Activated naive CD8-positive, alpha-beta T cell treated with anti-CD3 and anti-CD28 coated beads, Interleukin-2, amount 50 U/mL, for 24 hours (primary cell): Measurements from ENCODE around the gene KATNIP.

Experiments
- ATAC-seq: fragments of 150-1000 bp; cut with Tn5 transposase; one replicate; pipeline ENCODE4 v1.10.0; 2021
- DNase-seq: peaks from one replicate; pipeline ENCODE4 v3.0.0; 2021
- H3K27ac Mint-ChIP-seq: one replicate; pipeline ENCODE4 v1.8.0; 2021; ENCODE audit warnings: mild to moderate bottlenecking, mixed read lengths
- H3K27me3 Mint-ChIP-seq: one replicate; pipeline ENCODE4 v1.8.0; 2021; ENCODE audit warnings: mixed read lengths
- H3K36me3 Mint-ChIP-seq: one replicate; pipeline ENCODE4 v1.8.0; 2021; ENCODE audit warnings: low read depth, mixed read lengths
- H3K4me1 Mint-ChIP-seq: one replicate; pipeline ENCODE4 v1.8.0; 2021; ENCODE audit warnings: mixed read lengths
- H3K4me3 Mint-ChIP-seq: one replicate; pipeline ENCODE4 v1.8.0; 2021; ENCODE audit warnings: mild to moderate bottlenecking, moderate library complexity, mixed read lengths
- H3K9me3 Mint-ChIP-seq: one replicate; pipeline ENCODE4 v1.8.0; 2021; ENCODE audit warnings: mixed read lengths

The KATNIP gene

DNA sequence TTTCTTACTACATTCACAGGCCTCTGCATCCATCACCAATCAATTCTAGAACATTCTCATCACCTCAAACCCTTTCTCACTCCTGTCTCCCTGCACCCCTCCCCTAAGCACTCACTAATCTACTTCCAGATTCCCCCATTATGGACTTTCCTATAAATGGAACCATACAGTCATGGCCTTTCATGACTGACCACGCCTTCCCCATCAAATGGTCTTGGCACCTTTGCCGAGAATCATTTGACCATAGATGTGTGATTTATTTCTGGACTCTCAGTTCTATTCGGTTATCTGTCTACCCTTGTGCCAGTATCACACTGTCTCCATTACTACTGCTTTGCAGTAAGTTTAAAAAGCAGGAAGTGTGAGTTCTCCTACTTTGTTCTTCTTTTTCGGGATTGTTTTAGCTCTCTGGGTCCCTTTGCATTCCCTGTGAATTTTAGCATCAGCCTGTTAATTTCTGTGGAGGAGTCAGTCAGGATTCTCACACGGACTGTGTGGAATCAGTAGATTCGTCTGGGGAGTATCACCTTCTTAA, 27.7 kb upstream of the KATNIP start:
- Mint-ChIP-seq H3K27ac (peak overlapping the region; percentile 2), H3K4me3 (no peak overlapping the region), H3K4me1 (no peaks in the 10 kb centered on the region)

DNA sequence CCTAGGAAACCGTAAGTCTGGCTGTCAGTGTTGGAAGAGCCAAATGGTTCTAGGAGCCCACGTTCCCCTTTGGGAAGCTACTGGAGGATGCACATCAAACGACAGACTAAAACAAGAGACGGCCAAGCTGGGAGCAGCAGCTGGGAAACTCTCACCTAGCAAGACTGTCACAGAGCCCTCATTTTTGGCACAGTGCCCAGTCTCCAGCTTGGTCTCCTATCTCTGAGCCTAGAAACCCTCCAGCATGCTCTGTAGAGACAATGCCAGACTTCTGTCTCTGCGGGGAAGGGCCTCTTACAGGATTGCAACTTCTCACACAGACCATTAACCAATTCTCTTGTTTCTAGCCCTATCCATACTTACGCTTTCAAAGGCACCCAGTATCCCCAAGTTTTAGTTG, 23.8 kb upstream of the KATNIP start:
- H3K36me3 Mint-ChIP-seq: peaks cover 46% of the 10 kb centered on the region
- H3K4me1 Mint-ChIP-seq: no peaks in the 10 kb centered on the region
- no peaks in the 10 kb centered on the region for H3K27me3 Mint-ChIP-seq
- H3K27ac Mint-ChIP-seq: no peak overlapping the region
- H3K9me3 Mint-ChIP-seq: no peaks in the 10 kb centered on the region
- ATAC-seq (no peak), DNase-seq (no peak)
- H3K4me3 Mint-ChIP-seq: no peak overlapping the region

More for the DNA sequence above, 27.7 kb upstream of the KATNIP start:
- ATAC-seq (no peak), DNase-seq (no peak)
- Mint-ChIP-seq H3K36me3 (peaks cover 24% of the 10 kb centered on the region), H3K9me3 (no peaks in the 10 kb centered on the region), H3K27me3 (no peaks in the 10 kb centered on the region)

DNA sequence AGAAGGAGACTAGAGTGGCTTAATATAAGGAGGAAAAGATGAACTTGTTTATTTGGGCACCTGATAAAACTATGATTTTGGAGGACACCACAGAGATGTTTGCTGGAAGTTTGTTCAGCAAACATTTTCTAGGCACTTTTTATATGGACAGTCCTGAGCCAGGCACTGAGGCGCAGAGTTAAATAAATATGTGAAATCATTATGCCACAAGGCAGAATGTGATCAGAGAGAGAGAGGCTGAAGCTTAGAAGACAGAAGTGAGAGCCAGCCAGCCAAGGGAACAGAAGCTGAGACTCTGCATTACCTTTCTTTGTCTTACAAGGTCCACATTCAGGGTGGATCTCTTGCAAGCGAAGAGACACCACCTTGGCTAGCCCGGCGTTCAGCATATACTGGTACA, 21.6 kb upstream of the KATNIP start:
- no peak overlapping the region for H3K27ac Mint-ChIP-seq
- H3K9me3 Mint-ChIP-seq: no peaks in the 10 kb centered on the region
- H3K4me3 Mint-ChIP-seq: no peak overlapping the region
- no peak for ATAC-seq
- peaks cover 51% of the 10 kb centered on the region for H3K36me3 Mint-ChIP-seq
- H3K4me1 Mint-ChIP-seq: peaks cover 4% of the 10 kb centered on the region
- DNase-seq: no peak
- no peaks in the 10 kb centered on the region for H3K27me3 Mint-ChIP-seq

DNA sequence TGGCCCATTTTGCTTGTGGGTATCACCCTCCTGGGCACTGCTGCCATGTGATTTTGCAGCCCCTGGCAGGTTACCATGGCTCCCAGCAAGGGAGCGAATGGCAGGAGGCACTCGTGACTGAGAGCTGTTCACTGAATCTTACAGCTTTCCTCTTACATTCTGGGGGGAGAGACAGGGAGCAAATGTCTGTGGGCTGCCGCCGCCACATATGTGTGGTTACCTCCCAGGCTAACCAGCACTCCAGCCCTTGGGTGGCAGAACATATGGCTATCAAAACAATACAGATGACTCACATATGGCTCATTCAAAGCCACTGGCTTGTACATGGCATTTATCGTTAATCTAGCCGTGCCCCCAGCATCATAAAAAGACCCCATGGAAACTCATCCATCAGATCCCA, 20.0 kb upstream of the KATNIP start:
- DNase-seq: no peak
- H3K4me3 Mint-ChIP-seq: no peak overlapping the region
- H3K27ac Mint-ChIP-seq: no peak overlapping the region
- H3K27me3 Mint-ChIP-seq: no peaks in the 10 kb centered on the region
- ATAC-seq: no peak
- H3K36me3 Mint-ChIP-seq: peaks cover 60% of the 10 kb centered on the region
- H3K4me1 Mint-ChIP-seq: peaks cover 4% of the 10 kb centered on the region
- H3K9me3 Mint-ChIP-seq: no peaks in the 10 kb centered on the region

DNA sequence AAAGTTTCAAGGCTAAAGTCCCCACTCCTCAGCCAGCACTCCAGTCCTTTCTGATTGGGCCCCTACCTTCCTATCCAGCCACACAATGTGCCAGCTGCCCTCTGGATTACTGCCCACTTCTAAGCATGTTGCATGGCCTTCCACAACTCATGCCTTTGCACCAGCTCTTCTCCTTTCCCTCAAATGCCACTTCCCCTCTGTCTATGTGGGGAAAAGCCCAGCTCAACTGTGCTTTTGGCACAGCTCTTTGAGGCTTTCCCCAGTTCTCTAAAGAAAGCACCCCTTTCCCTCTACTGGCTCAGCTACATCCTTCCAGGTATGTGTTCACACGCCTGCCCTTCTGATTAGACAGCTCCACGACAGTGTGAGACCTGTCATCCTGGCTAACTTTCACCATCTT, 18.8 kb upstream of the KATNIP start:
- peaks cover 62% of the 10 kb centered on the region for H3K36me3 Mint-ChIP-seq
- peaks cover 4% of the 10 kb centered on the region for H3K4me1 Mint-ChIP-seq
- H3K4me3 Mint-ChIP-seq: no peak overlapping the region

DNA sequence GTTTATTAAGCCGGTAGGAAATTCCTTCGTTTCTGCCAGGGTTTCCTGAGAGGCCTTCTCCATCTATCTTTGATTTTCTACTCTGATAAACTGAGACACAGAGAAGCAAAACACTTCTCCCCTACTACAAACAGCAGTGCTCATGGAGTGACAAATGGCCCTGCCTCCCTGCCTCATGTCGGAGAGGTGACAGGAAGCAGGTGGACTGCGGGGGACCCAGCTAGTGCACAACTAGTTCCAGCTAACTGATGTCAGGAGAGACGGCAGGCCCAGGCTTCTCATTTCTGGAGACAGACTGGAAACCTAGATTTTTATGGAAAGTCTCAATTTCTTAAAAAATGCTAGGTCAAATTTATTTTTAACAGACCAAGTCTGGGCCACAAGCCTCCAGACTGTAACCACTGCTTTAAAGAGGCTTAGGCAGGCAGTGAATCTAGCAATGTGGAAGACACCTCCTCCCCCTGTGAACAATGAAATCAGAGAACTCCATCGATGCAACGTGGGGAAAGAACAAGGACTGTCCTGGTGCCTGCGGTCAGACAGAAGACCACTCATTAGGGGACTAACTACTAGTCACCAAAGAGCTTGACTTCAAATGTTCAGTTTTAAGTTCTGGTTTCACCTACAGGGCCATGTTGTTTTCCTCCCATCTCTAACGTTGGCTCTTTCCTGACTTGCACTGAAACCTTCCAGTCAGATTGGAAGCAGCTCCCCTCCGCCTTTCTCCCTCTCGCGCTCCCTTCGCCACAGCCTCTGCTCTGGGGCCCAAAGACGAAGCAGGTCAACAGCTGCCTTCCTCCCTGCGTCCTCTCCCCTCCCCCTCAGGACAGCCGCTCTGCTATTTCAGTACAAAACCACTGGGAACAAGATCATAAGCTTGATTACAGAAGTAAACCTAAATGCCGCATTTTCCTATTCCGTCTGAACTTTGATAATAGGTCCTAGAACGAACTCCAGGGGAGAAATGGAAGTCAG, 17.8 kb upstream of the KATNIP start:
- H3K9me3 Mint-ChIP-seq: no peaks in the 10 kb centered on the region
- no peak for ATAC-seq
- H3K36me3 Mint-ChIP-seq: peaks cover 67% of the 10 kb centered on the region

More for the DNA sequence above, 18.8 kb upstream of the KATNIP start:
- H3K9me3 Mint-ChIP-seq: no peaks in the 10 kb centered on the region
- DNase-seq (no peak), ATAC-seq (no peak)
- H3K27ac Mint-ChIP-seq: no peak overlapping the region
- H3K27me3 Mint-ChIP-seq: no peaks in the 10 kb centered on the region

DNA sequence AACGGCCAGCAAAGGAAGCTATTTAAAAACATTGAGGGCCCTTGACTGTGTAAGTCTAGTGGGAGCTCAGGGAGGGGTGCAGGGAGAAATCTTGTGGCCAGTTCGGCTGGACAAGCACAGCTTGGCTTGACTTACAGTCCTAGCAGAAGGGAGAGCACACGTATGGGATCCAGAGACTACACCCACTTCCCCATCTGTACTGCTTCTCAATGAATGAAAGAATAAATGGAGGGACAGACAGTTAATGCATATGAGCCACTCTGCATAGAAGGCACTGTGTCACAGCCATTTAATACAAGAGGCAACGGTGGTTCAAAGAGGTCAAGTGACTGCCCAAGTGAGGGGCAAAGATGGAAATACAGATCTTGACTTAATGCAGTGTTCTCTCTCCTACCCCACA, 15.7 kb upstream of the KATNIP start:
- H3K36me3 Mint-ChIP-seq: peaks cover 66% of the 10 kb centered on the region
- DNase-seq: no peak

More for the DNA sequence above, 17.8 kb upstream of the KATNIP start:
- no peak overlapping the region for H3K4me3 Mint-ChIP-seq
- H3K27ac Mint-ChIP-seq: no peak overlapping the region
- DNase-seq: no peak
- H3K4me1 Mint-ChIP-seq: peaks cover 4% of the 10 kb centered on the region
- H3K27me3 Mint-ChIP-seq: no peaks in the 10 kb centered on the region

DNA sequence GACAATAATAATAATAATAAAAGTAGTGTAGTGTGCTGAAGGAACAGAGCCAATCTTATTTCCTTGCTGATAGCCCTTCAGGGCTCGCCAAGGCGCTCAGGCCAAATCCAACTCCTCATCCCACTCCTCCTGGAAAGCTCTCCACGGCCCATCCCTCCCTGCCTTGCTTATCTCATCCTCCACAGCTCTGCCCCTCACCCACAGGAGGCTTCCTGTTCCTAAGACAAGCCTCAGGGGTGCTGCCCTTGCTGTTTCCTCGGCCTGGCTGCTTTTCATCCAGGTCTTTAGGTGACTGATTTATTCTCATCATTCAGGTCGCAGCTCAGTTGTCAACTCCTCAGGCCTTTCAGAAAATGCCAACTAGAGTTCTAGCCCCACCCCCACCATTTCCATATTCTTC, 11.4 kb upstream of the KATNIP start:
- peaks cover 6% of the 10 kb centered on the region for H3K4me1 Mint-ChIP-seq
- no peak for ATAC-seq
- H3K27me3 Mint-ChIP-seq: no peaks in the 10 kb centered on the region
- no peaks in the 10 kb centered on the region for H3K9me3 Mint-ChIP-seq
- peaks cover 71% of the 10 kb centered on the region for H3K36me3 Mint-ChIP-seq
- DNase-seq: no peak
- peak overlapping the region; percentile 38 for H3K27ac Mint-ChIP-seq
- no peak overlapping the region for H3K4me3 Mint-ChIP-seq

More for the DNA sequence above, 15.7 kb upstream of the KATNIP start:
- no peak overlapping the region for H3K27ac Mint-ChIP-seq
- no peak overlapping the region for H3K4me3 Mint-ChIP-seq
- H3K9me3 Mint-ChIP-seq: no peaks in the 10 kb centered on the region
- peaks cover 4% of the 10 kb centered on the region for H3K4me1 Mint-ChIP-seq
- no peaks in the 10 kb centered on the region for H3K27me3 Mint-ChIP-seq
- ATAC-seq: no peak

DNA sequence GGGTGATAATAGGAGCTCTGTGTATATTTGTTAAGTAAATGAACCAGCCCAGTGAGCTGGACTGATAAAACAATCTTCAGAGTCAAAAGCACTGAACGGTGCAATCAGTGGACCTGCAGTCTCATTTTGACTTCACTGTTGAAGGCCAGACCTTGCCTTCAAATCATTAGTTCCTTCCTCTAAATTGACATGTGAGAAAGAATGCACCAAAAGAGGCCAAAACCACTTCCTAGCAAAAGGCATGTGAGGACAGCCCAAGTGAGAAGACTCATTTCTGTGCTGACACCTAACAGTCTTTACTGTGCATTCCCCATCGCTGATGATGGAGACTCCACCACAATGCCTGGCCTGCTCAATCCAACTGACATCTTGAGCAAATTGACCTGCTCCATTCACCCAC, 10.8 kb upstream of the KATNIP start:
- Mint-ChIP-seq H3K4me3 (no peak overlapping the region), H3K4me1 (peaks cover 6% of the 10 kb centered on the region), H3K27ac (no peak overlapping the region), H3K9me3 (no peaks in the 10 kb centered on the region), H3K27me3 (no peaks in the 10 kb centered on the region), H3K36me3 (peaks cover 71% of the 10 kb centered on the region)
- DNase-seq (no peak), ATAC-seq (no peak)

DNA sequence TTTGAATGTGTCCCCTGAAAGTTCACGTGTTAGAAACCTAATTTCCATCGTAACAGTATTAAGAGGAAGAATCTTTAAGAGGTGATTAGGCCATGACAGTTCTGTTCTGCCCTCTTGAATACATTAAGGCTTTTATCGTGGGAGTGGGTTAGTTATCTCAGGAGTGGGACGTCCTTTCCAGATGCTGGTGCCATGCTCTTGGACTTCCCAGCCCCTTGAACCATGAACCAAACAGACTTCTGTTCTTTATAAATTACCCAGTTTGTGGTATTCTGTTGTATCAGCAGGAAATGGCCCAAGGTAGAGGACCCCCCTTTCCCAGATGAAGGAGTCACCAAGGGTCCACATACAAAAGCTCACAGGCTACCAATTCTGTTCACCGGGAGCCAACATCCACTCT, 10.3 kb upstream of the KATNIP start:
- Mint-ChIP-seq H3K4me3 (no peak overlapping the region), H3K9me3 (no peaks in the 10 kb centered on the region), H3K27ac (no peak overlapping the region), H3K36me3 (peaks cover 72% of the 10 kb centered on the region), H3K4me1 (peaks cover 6% of the 10 kb centered on the region), H3K27me3 (no peaks in the 10 kb centered on the region)
- ATAC-seq (no peak), DNase-seq (no peak)

DNA sequence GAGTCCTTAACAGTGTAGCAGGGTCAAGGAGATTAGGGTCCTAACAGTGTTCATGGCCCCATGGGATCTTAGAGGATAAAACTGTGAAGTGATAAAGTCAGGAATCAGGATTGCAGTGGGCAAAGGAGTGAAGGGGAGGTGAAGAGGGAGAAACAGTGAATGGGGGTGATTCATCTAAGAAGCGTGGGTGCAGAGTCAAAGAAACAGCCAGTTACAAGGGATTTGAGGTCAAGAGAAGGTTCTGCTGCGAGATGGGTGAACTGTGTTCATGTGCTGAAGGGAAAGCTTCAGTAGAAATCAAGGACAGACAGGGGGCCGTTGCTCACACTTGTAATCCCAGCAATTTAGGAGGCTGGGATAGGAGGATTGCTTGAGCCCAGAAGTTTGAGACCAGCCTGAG, 6.1 kb upstream of the KATNIP start:
- no peaks in the 10 kb centered on the region for H3K27me3 Mint-ChIP-seq
- no peak overlapping the region for H3K4me3 Mint-ChIP-seq
- DNase-seq (no peak), ATAC-seq (no peak)
- H3K36me3 Mint-ChIP-seq: peaks cover 55% of the 10 kb centered on the region
- peaks cover 24% of the 10 kb centered on the region for H3K4me1 Mint-ChIP-seq
- H3K9me3 Mint-ChIP-seq: no peaks in the 10 kb centered on the region
- no peak overlapping the region for H3K27ac Mint-ChIP-seq

DNA sequence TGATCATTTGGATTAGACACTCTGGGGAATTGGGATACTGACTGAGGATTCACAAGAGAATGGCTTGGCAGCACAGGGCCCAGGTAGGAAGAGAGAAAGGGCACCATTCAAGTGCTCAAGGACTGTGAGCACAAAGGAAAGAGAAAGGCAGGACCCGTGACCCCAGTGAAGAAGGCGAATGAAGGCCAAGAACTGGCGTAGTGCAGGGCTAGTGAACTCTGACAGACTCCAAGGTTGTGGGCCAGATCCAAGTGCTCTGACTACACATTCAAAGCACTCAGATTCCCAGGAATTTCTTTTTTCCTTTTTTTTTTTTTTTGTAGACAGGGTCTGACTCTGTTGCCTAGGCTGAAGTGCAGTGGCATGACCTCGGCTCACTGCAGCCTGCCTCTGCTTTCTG, 5.3 kb upstream of the KATNIP start:
- H3K4me3 Mint-ChIP-seq: no peak overlapping the region

DNA sequence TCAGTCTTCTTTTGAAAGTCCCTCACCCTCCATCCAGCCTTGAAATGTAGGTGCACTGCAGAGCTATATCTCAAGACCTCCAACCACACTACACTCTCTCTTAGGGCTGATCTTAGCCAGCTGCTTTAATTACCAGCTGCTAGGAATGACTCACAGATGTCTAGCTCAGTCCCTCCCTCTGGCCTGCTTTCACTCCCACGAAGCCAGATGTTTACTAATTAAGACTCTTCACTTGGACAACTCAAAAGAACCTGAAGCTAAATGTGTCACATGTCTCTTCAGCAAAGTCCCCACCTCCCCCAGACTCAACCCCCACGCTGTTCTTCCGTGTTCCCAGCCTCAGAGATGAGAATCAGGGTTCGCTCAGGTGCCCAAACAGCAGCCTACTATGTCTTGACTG, 2.8 kb upstream of the KATNIP start:
- H3K27me3 Mint-ChIP-seq: no peaks in the 10 kb centered on the region
- no peaks in the 10 kb centered on the region for H3K9me3 Mint-ChIP-seq
- H3K27ac Mint-ChIP-seq: peak overlapping the region; percentile 33
- no peak for ATAC-seq
- peaks cover 41% of the 10 kb centered on the region for H3K4me1 Mint-ChIP-seq
- peaks cover 26% of the 10 kb centered on the region for H3K36me3 Mint-ChIP-seq
- no peak overlapping the region for H3K4me3 Mint-ChIP-seq
- DNase-seq: no peak

More for the DNA sequence above, 5.3 kb upstream of the KATNIP start:
- Mint-ChIP-seq H3K27ac (no peak overlapping the region), H3K4me1 (peaks cover 29% of the 10 kb centered on the region), H3K27me3 (no peaks in the 10 kb centered on the region), H3K9me3 (no peaks in the 10 kb centered on the region), H3K36me3 (peaks cover 50% of the 10 kb centered on the region)
- DNase-seq (no peak), ATAC-seq (no peak)

DNA sequence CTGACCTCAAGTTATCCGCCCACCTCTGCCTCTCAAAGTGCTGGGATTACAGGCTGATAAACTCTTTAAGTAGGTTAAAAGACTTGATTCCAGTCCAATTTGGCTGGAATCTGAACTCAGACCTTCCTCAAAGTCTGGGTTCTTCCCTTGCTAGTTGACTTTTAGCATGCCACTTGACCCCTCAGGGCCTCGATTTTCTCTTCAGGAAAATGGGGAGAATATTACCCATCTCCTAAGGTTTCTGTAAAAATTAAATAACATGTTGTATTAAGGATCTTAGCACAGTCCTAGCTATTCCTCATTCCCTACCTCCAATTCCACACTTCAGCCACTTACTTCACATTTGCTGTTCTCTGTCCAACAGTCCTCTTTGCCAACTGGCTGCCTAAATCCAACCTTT, 2.1 kb upstream of the KATNIP start:
- H3K27ac Mint-ChIP-seq: no peak overlapping the region
- DNase-seq (no peak), ATAC-seq (no peak)
- no peaks in the 10 kb centered on the region for H3K27me3 Mint-ChIP-seq
- H3K4me3 Mint-ChIP-seq: no peak overlapping the region
- H3K4me1 Mint-ChIP-seq: peaks cover 41% of the 10 kb centered on the region
- peaks cover 22% of the 10 kb centered on the region for H3K36me3 Mint-ChIP-seq
- no peaks in the 10 kb centered on the region for H3K9me3 Mint-ChIP-seq

DNA sequence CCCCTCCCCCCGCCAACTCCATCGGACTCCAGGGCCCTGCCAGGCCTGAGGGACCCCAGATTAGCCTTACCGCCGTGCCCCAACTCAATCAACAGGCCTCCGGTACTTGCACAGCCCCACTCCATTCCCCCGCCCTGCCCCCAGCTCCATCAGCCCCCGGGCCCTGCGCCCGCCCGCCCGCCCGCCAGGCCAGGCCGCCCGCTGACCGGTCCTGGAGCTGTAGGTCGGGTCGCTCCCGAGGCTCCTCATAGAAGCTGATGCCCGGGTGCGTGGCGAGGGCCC, 539 bp upstream of the KATNIP start:
- H3K27ac Mint-ChIP-seq: peak overlapping the region; percentile 90
- ATAC-seq (peak; percentile 13), DNase-seq (no peak)
- no peaks in the 10 kb centered on the region for H3K27me3 Mint-ChIP-seq
- peaks cover 41% of the 10 kb centered on the region for H3K4me1 Mint-ChIP-seq
- H3K9me3 Mint-ChIP-seq: no peaks in the 10 kb centered on the region
- peaks cover 13% of the 10 kb centered on the region for H3K36me3 Mint-ChIP-seq
- H3K4me3 Mint-ChIP-seq: peak overlapping the region; percentile 98
